Amygdala (tissue), 56 donors: ENCODE data around the gene LBP.
A peak's percentile ranks its signal among the peaks of the same experiment; 100 is the strongest.
"Not testable (repeated sequence)": the region's sequence is repeated elsewhere in the genome, so short reads cannot be mapped to it uniquely, and the experiment has no call there.

Experiments
- DNase-seq, 56 donors: peaks; one replicate each; lab custom pipeline; 2025; lab: John Stamatoyannopoulos, UW

LBP gene

GRCh38 chr20:38345643-38346042 is 639 bp upstream of the LBP start:
- no peak for DNase-seq

DNA sequence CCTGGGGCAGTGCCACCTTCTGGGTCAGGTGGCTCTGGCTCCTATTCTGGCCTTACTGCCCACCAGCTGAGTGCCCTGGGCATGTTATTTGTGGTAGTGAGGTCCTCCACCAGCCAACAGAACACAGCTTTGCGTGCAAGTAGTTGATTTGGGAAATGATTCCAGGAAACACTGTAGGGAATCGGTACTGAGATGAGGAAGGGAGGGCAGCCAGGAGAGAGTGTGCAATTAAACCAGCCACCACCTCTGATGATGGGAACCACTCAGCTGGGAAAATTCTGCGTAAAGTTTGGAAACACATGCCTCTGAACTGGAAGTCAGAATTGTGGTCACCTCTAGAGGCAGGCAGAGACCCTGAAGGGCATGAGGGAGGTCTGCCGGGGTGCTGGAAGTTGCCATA is 459 bp downstream of the LBP start:
- DNase-seq: no peak

- no peak for DNase-seq
Observed at GRCh38 chr20:38349856-38350255, 3.6 kb downstream of the LBP start.

DNA sequence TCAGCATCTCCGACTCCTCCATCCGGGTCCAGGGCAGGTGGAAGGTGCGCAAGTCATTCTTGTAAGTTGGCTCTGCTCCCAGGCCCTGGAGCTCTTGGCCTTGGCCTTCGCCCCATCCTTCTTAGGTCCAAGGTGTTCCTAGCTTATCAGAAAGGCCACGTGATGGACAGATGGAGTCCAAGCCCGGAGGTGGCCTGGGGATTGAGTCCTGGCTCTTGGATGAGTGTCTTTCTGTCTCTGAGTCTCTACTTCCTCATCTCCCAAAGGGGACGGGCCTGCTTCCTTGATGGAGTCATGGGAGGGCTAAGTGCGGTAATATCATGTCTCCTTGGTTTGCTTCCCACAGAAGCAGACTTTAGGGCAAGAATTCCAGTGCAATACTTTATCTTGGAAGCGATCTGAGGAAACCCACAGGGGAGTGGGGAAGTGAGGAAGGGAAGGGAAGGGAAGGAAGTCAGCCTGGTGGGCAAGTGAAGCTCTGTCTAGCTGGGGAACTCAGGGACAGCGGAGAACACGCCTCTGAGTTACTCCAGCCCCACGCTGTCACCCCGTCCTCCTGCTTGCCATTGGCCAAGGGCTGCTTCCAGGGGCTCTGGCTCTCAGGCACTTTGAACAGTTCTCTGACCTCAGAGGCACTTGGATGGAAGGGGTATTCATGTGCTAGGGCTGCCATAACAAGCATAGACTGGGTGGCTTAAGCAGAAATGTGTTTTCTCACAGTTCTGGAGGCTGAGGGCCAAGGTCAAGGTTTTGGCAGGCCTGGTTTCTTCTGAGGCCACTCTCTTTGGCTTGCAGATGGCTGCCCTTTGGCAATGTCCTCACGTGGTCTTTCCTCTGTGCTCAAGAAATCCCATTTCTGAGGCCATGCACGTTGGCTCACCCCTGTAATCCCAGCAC is 4.8 kb downstream of the LBP start:
- peak in 10 of 56 donors; percentile 4 to 42 (median 18) for DNase-seq

- no peak for DNase-seq
Observed at GRCh38 chr20:38353316-38353715, 7.0 kb downstream of the LBP start.

- DNase-seq: no peak
Observed at GRCh38 chr20:38354227-38354626, 7.9 kb downstream of the LBP start.

- peak in 32 of 56 donors; percentile 10 to 72 (median 36) for DNase-seq
Observed at GRCh38 chr20:38355161-38356012, 9.1 kb downstream of the LBP start.

- DNase-seq: no peak
Observed at GRCh38 chr20:38357653-38358207, 11.4 kb downstream of the LBP start.

DNA sequence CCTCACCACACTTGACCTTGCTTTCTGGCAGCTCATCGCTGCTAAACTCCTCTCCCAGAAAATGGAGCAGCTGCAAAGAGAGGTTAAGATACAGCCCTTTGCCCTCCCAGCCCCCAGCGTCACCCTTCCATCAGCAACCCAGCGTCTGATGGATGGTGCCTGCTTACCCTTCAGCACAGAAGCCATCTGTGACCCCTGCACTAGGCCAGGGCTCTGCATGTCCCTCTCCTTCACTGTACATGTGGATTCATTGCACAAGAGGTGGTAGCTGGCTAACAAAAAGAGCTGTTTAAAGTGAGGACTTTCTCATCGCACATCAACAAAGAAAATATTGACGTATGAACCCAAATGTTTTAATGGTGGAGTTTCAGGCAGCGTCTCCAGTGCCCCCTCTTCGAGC is 12.3 kb downstream of the LBP start:
- no peak for DNase-seq

- no peak for DNase-seq
Observed at GRCh38 chr20:38363004-38363747, 16.9 kb downstream of the LBP start.

GRCh38 chr20:38369389-38369788 is 23.1 kb downstream of the LBP start:
- DNase-seq: no peak

DNA sequence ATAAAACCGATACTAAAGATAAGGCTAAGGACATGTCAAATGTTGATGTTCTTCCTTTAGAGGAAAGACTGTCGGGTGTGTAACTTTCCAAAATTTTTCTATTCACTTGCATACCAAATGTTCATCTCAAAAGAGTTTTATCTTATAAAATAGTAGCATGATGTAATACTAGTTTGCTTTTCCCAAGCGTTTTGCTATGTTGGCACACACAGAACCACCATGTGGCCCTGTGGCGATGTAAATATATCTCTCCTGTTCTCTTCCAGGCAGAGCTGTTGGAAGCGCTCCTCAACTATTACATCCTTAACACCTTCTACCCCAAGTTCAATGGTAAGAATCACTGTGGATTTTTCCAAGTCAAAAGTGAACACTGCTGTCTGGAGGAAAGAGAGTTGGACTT is 26.5 kb downstream of the LBP start:
- DNase-seq: no peak

GRCh38 chr20:38373231-38373867 is 27.1 kb downstream of the LBP start:
- no peak for DNase-seq

GRCh38 chr20:38373898-38374297 is 27.6 kb downstream of the LBP start:
- no peak for DNase-seq

- peak in 1 of 56 donors; percentile 24 for DNase-seq
Observed at GRCh38 chr20:38377039-38377685, 30.9 kb downstream of the LBP start.

DNA sequence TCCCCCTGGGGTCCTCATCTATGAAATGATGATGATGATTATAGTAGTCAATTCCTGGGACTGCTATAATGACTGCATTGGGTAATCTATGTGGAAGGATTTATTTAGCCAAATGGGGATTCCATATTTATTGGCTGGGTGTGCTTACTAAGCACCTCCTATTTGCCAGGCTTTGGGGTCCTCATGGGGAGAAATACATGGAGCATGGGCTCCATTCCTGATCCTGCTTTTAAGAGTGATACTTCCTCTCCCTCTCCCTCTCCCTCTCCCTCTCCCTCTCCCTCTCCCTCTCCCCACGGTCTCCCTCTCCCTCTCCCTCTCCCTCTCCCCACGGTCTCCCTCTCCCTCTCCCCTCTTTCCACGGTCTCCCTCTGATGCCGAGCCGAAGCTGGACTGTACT is 31.6 kb downstream of the LBP start:
- DNase-seq: not testable (repeated sequence)

DNA sequence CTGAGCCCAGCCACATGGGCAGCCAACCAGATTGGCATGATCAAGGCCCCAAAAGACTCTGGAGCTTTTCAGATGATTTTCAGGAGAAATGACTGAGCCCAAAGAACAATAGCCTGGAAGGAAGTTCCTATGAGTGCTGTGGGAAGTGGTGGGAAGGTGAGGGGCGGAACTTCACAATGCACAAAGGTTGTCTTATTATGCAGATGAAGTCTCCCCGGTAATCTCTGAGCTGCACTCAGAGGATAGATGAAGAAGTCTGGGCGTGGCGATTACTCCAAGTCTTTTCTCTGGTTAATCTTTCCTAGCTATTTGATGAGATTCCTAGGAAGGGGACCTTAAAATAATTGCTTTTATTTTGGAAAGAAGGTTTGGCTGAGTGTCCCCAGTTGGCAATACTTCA is 36.9 kb downstream of the LBP start:
- no peak for DNase-seq

DNA sequence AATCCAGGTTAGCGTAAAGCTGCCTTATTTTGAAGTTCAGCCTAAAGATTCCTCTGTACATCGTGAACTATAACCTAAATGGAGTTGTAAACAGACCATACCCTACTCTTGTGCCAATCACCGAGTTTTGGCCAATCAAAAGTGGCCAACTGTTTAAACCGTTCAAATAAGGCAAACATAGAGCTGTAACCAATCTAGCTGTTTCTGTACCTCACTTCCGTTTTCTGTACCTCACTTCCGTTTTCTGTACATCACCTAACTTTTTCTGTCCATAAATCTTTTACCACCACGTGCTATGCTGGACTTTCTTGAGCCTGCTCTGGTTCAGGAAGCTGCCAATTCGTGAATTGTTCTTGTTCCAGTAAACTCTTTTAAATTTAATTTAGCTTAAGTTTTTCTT is 39.7 kb downstream of the LBP start:
- no peak for DNase-seq

- DNase-seq: no peak
Observed at GRCh38 chr20:38386851-38387250, 40.6 kb downstream of the LBP start.
